M059J (cell line): ENCODE results near the gene RAC2. TPM values are rescaled to one million over a fixed set of nuclear protein-coding genes. Genes with fewer than 3 reads are reported as not detected.

Source experiments
- DNase-seq: peaks from one replicate; pipeline ENCODE4 v3.0.0-alpha.2; 2012; ENCODE audit warnings: low read depth
- total RNA-seq: library from RNA; depleted of rRNA; stranded (reverse); fragments of >200 nt; shearing (Covaris generic); gene quantifications from 2 replicates; pipeline ENCODE4 v1.2.3, GENCODE V29; 2014

The RAC2 gene
- total RNA-seq, 1 experiment from 2014 or later, result 3.7 TPM

- DNase-seq, result peak; percentile 77
Observed at GRCh38 chr22:37187891-37188761, 55.9 kb downstream of the RAC2 start, which contains the start of gene C1QTNF6. TSS of gene C1QTNF6 (minus strand) at chr22:37188247. CDS start at chr22:37188213, 34 bp downstream.

- DNase-seq, result peak; percentile 76
Observed at GRCh38 chr22:37187552-37187890, 56.5 kb downstream of the RAC2 start.

- peak; percentile 17 for DNase-seq
Observed at GRCh38 chr22:37186997-37187522, 57.0 kb downstream of the RAC2 start.

GRCh38 chr22:37186228-37186996 lies 57.7 kb downstream of the RAC2 start:
- DNase-seq, result peak; percentile 54

- DNase-seq, result no peak
Observed at GRCh38 chr22:37185646-37186227, 58.3 kb downstream of the RAC2 start.

- no peak for DNase-seq
Observed at GRCh38 chr22:37184816-37185541, 59.1 kb downstream of the RAC2 start.

- DNase-seq, result no peak
Observed at GRCh38 chr22:37184380-37184755, 59.7 kb downstream of the RAC2 start.

- DNase-seq, result no peak
Observed at GRCh38 chr22:37183432-37184379, 60.4 kb downstream of the RAC2 start.

- DNase-seq, result no peak
Observed at GRCh38 chr22:37182949-37183245, 61.2 kb downstream of the RAC2 start.

- DNase-seq, result no peak
Observed at GRCh38 chr22:37182101-37182948, 61.7 kb downstream of the RAC2 start.

- no peak for DNase-seq
Observed at GRCh38 chr22:37181681-37182080, 62.4 kb downstream of the RAC2 start.

- DNase-seq, result no peak
Observed at GRCh38 chr22:37180531-37181231, 63.4 kb downstream of the RAC2 start.

- no peak for DNase-seq
Observed at GRCh38 chr22:37179622-37180420, 64.2 kb downstream of the RAC2 start.

GRCh38 chr22:37179126-37179470 lies 65.0 kb downstream of the RAC2 start:
- no peak for DNase-seq

GRCh38 chr22:37178350-37179125 lies 65.5 kb downstream of the RAC2 start:
- peak; percentile 34 for DNase-seq

- no peak for DNase-seq
Observed at GRCh38 chr22:37177755-37178154, 66.3 kb downstream of the RAC2 start.

GRCh38 chr22:37177221-37177620 lies 66.8 kb downstream of the RAC2 start:
- DNase-seq, result no peak
